GM19324 (cell line): ENCODE data around the gene BTBD9.
A peak's percentile ranks its signal among the peaks of the same experiment; 100 is the strongest.

Source experiments
- ATAC-seq: cut with Tn5 transposase; IDR thresholded peaks from one replicate; pipeline ENCODE4 v1.9.1; 2021; ENCODE audit warnings: mild to moderate bottlenecking, moderate library complexity; ENCODE audit not compliant: unreplicated experiment, low FRiP score

The BTBD9 gene

DNA sequence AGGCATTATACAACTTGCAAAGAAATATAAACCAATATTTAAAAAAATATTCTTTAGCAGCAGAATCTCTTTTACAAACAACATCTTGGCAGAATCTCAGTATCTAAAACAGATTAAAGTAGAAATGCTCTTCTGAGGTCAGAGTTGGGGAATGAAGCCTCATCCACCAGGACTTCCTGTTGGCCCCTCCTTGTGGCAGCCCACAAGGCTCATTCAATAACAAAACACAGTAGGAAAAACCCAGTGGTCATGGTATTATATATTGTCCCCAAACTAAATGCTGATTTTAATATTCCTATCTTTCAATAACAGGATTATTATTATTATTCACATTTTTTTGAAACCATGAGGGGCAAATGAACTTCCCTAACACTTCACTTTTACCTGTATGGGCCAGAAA lies 368.6 kb downstream of the BTBD9 start:
- ATAC-seq, result no peak

DNA sequence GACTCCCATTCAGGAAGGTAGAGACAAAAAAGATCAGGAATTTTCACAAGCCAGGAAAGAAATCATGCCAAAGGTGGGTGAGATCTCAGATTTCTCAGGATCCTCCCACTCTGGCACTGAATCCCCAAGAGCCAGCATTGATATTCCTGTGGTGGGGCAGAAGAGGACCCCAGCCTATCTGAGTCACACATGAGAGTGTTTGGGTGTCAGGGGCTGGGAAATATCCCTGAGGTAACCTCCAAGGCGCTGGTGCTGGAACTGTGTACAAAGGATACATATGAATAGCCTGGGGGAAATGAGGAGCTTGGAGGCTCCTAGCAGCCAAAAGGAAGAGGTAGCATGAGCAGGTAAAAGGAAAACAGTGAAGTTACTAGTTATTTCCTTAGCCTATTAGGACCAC lies 369.4 kb downstream of the BTBD9 start:
- no peak for ATAC-seq

DNA sequence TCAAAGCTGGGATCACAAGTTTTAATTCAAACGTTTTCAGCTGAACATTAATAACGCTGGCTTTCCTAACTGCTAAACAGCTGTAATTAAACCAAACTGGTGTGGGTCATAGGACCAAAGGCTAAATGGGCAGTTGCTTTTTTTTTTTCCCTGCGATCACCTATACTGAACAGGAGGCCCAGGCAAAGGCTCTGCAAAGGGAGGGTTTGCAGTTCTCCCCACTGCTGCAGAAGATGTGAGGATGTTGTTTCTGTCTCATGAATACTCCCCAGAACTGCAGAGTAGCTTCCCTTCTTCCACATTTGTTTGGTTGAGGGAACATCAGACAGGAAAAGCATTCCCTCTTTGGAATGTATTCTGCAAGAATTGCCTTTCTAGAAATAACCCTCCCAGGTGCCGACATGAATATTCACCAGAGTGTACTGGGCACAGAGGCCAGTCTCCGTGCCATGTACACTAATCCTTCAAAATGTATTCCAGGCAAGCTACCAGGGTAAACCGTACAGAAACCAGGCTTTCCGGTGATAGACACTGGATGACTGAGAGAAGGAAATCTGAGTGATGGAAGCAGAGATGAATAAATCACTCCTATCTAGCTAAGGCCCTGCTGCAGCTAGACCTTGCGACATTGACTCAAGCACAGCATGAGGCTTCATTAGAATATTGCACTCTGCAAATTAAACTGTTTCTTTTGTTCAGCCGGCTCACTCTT lies 370.1 kb downstream of the BTBD9 start:
- no peak for ATAC-seq

DNA sequence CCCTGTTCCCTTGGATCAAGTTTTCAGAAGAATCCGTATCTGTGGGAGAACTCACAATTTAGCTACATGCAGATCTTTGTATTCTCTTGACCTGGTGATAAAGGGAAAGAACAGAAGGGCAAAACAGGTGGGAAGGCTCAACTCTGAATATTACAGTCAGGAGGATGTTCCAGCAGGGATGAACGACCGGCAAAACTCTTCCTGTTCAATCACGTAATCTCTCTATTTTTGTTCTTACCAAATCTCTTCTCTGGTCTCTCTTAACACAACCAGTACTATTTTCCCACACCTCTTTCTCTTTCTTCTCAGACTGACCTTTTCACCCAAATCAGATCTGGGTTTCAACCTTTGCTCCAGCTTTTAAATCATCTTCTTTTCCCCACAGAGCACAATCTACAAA lies 371.4 kb downstream of the BTBD9 start:
- ATAC-seq, result no peak

DNA sequence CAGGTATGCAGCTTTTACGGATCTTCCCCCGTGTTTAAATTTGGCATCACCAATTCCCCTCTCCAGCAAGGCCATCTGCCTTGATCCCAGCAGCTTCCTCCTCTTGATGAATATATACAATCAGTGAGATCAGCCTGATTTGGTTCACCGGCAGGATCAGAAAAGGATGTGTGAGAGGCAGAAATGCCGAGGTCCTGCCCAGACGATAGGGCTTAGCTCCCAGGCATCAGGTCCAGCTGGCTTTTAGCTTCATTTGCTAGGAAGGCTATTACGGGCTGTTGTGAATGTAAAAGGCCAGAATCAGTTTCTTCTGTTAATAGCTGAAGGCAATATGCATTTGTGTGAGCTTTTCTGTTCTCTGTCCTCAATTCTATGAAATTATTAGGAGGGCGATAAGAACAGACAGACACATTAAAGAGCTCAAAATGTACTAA lies 372.8 kb downstream of the BTBD9 start:
- ATAC-seq, result no peak

DNA sequence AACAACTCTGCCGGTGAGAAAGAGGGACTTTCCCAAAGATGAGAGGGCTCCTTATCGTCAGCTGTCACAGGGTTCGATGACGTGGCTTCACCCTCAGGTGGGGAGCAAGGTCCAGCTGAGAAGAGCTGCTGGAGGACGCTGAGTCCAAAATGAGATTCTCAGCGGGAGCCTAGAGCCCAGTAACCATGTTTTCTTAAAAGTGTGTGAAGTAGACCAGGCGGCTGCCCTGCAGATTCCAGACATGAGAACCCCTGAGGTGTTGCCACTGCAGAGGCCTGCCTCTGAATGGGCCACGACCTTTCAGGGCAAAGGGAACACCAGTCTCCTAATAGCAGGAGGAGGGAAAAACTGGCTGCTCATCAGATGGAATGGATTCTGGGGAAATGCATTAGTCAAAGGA lies 375.1 kb downstream of the BTBD9 start:
- ATAC-seq, result no peak

DNA sequence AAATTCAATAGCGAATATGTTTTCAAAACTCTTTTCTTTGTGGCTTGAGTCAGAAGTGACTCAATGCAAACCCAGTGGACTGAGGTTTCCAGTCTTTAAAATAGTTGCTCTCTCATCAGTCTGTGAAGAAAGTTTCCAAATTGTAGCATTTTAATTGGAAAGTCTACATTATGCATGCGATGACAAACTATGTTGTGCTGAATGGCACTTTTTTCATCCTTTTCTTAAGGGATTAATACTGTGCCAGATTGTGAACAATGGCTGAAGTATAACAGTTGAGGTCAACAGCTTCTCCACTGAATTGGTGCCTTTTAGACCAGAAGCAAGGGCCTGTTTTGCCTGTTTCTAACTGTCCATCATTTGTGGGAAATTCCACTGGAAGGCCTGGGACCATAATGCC lies 377.1 kb downstream of the BTBD9 start:
- ATAC-seq, result no peak

DNA sequence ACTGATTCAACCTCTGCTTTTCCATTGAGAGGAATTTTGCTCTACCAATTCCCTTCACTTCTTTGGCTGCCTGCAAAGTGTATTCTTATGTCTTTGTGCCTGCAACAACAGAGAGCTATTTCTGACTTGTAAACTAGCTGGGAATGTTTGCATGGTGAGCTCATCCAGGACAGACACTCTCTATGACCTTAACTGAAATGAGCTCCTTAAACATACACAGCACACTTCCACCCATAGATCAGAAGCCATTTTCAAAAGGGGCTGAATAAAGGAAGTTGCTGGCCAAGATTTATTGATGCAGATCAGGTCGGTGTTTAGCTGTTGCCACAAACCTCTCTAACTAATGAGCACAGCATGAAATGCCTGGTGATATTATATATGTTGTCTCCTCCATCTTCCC lies 377.7 kb downstream of the BTBD9 start:
- no peak for ATAC-seq

DNA sequence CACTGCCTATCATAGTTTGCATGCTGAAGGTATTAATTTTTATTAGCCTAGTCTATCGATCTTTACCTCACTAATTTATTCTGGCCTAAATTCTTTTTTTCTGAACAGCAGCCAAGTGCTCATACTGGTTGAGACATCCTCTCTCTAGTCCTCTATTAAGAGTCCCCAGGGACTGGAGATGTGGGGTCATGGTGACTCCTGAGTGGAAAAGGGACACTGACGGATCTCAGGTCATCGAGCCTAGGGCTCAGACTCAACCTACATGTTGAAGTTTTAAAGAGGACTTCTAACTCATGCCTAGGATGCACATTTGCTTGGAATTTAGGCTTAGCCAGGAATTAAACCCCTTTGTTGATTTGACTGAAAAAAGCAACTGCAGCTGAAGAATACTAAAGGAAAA lies 378.1 kb downstream of the BTBD9 start:
- no peak for ATAC-seq

DNA sequence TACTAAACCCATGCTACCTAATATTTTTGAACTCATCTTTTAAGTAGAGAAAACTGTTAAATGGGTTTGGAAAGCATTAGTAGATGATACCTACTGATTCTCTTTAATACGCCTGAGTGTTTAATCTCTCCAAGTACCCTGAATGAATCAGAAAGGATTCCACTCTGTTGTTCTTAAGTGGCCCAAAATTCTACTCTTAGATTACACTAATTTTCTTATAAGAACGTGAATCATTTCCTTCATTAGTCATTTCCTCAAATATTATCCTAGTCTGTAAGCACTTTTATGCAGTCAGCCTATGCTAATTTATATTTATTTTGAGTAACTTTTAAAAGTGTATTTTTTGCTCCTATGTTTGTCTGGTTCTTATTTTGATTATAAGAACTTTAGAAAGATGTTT lies 380.0 kb downstream of the BTBD9 start:
- no peak for ATAC-seq

DNA sequence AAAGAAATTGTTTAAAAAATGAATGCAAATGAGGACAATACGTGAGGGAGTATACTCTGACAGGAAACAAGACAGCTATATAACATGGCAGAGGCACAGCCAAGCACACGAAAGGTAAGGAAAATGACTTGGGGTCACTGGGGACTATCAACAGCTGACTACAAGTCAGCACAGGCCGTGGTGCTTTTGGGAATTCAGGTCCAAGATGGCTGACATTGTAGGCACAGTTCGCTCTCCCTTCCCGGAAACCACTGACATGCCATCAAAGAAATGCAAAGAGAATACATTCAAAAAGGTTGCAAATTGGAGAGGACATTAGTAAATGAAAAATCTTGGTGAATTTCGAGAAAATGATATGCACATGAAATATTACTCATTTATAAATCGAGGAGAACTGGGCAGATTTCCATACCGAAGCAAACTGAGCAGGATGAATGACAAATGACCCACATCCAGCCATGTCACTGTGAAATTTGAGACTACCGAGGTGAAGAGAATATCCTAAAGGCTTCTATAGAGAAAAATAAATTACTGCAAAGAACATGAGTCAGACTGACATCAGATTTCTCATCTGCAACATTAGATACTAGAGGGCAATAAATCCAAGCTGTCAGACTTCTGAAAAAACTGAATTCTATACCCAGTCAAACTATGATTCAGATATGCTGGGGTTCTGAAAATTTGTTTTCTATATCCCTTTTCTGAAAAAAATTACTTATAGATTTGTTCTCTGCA lies 391.1 kb downstream of the BTBD9 start:
- ATAC-seq, result no peak

DNA sequence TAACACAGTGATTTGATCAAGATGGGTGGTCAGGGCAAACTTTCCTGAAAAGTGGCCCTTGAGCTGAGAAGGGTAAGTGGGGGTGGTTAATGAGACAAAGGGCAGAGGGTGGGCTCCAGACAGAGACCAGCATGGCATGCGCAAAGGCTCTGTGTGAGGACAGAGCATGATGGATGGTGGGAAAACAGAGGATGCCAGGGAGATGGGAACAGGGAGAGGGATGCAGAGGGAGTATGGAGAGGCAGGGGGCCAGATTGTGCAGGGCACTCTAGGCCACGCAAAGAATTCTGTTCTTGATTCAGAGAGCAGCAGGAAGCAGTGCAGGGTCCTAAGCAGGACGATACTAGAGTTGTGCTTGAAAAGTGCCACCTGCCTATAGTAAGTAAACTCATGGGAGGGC lies 394.4 kb downstream of the BTBD9 start:
- ATAC-seq, result no peak

DNA sequence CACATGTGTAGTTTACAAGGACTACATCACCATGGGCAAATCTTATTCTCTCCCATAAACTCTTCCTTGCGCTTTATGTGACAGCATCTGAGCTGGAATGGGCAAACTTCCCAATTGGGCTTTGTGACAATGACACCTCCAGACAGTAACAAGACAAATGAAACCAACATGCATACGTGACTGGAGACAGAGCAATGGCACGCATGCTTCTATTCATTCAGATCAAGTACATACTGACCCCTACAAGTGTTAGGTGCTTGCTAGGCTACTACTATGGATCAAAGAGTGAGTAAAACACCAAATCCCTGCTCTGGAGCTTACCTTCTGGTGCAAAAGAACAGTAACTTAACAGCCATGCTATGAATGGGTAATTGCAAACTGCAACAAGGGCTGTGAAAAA lies 394.9 kb downstream of the BTBD9 start:
- ATAC-seq, result no peak

DNA sequence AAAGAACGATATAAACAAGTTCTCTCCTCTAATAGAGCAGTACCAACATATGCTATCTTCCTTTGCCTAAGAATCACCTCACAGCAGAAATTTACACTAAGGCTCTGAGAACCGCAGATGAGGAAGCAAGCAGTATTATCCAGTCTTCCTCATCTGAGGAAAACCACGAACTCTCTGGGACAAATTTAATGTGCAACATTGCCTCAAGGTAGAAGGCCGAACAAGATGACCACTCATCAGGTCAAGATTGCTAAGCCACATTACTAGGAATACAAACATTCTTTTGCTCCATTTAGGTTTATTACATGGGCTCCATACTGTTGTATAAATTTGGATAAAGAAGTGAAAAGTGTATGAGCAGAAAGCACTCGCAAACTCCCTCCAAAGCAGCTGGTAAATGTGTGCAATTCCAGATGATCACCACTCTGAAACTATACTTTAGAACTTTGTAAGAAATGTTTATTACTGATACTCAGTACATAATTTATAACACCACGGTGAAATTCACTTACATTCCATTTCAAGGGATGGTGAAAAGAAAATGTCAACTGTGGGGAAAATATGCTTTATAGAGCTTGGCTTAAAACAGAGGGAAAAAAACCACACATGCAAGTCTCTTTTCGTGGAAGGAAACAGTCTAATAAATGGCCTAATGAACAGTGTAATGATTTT lies 398.4 kb downstream of the BTBD9 start:
- no peak for ATAC-seq

DNA sequence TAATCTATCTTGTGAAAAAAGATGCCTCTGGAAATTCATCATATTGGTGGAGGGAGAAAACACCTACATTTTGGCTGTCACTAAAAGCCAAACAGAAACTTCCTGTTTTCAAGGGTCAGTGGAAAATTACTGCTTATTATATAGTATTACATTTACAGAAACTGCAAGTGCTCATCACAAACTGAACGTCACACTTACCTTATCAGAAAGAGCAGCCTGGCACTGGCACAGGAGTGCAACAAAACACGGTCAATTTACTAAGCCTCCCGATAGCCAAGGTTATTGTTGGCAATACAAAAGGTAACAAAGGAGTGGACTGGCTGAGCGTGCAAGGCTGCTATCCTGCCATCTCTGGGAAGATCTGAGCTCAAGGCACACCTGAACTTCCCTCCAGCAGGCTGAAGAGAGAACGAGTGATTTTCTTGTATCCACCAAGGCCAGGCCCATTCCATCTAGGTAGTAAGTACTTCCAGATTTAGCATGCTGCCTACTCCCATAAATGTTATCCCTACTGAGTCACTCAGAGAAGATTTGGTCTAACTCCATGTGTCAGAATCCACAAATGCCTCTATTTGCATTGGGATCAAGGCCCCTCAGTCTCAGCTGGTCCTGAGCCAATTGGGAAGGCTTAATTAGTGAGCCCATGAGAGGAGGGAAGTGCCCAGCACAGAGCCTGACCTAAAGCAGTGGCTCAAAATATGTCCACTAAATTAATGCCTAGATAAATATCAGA lies 399.8 kb downstream of the BTBD9 start:
- no peak for ATAC-seq

DNA sequence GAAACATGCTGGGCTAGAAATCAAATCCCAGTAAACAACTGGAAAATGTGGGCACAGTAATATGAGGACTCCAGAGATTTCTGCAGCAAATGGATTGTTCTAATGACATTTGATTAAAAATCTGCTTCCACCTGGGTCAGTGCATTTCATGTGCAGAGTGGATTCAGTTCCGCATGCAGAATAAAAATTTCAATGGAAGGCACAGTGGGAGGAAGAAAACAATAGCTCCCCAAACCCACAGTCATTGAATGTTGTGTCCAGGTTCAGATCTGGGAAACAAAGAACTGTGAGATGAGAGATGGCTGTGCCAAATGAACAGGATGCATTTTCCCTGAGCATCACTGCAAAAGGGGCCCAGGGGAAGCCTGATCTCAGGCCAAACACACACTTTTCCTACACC lies 403.1 kb downstream of the BTBD9 start:
- ATAC-seq, result no peak

DNA sequence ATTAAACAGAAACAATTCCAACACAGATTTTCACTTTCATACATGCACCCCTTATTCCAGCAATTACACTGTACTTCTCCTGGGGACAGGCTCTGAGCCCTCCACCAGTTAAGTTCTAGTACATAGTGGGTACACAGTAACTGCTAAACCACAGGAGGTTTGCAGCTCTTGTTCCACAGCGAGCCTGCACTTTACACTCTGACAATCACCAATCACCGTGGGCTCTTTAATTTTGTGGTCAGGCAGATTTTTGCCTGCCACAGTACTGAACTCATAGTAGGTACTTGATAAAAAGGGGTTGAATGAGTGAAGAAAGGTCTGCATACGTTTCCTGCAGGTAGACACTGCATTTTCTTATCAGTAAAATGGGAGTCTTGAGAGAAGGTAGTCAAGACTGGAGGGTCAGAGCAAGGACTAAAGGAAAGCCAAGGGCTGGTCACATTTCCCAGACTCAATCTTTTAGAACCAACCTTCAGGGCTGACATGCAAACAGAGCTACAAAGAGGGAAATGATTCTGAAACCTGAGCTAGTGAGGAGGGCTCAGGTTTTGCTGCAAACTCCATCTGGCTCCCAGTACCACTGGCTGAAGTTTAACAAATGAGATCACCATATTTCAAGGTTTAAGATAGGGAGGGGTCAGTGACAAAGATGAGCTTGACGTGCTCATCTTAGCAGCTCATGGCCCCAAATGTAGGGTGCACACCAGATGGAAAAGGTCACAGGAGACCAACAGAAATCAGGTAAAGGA lies 404.6 kb downstream of the BTBD9 start:
- peak; percentile 58 for ATAC-seq

DNA sequence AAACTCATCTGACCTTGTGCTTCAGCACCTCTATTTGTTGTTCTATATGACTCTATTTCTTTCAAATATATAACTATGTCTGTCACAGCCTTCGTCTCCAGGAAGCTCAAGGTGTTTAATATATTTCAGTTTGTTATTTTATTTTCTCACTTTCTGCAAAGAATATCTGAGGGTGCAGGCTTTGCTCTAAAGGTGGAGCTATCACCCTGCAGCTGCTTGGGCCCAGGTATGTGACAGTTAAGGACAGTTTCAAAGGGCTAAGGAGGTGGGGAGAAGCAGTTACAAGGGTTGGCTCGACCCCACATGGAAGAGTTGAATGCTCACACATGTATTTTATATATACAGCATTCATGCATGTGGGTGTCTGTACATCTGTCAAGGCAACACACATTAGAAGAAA lies 405.6 kb downstream of the BTBD9 start:
- no peak for ATAC-seq

DNA sequence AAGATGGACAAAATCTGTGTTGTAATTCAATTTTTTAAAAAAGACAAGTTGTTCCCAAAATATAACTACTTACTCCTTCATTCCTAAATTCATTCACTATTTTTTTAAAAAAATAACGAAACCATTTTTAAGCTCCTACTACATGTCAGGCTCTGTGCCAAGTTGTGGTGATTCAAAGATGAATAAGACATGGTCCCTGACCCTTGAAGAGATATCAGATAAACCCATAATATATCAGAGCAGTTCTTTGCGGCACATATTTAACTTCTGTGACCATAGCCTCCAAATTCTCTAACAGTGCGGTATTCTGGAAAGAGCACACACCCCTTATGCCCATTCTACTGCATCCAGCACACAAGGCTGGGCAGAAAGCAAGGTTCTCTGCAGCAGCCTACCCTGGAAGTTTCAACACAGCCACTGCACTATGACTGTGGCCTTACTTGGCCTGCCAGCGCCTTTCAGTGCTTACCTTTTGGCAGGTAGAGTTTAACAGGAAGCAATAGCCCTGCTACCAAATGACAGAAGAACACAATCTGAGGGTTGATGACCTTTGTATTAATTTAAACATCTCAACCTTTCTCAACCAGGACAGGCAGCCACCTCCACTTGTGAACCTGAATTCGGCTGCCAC lies 406.5 kb downstream of the BTBD9 start:
- ATAC-seq, result no peak

DNA sequence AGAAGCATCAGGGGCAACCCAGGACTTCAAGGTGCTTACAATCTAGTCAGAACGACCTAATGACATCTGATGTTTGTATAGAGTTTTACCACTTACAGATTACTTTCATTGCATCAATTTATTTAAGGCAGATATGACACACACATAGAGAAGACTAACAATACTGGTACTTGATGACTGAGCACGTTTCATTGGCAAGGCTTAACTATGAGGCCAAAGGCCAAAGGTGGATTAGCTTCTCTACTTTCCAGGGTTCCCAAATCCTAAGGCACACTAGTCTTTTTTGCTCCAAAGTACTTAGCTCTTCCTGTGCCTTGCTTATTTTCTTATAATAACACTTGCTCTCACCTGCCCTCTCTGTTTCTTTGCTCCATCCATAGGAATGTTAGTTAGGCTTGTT lies 414.0 kb downstream of the BTBD9 start:
- ATAC-seq, result no peak
